Effector memory CD4-positive, alpha-beta T cell (primary cell): Measurements from ENCODE around the gene ETS1.

ENCODE experiments used
- DNase-seq, 3 donors: peaks; one replicate each; pipeline ENCODE4 v3.0.0-alpha.2; 2020
- H3K27ac ChIP-seq: 2 replicates; pipeline ENCODE4 v1.7.0; 2013; ENCODE audit warnings: mild to moderate bottlenecking, low read length, moderate library complexity; ENCODE audit not compliant: insufficient read depth, poor library complexity, severe bottlenecking
- H3K27me3 ChIP-seq: replicated peaks from 2 replicates; pipeline ENCODE4 v1.7.0; 2013; ENCODE audit warnings: mild to moderate bottlenecking, low read length; ENCODE audit not compliant: insufficient read depth, control insufficient read depth, poor library complexity, severe bottlenecking
- H3K36me3 ChIP-seq: 2 replicates; pipeline ENCODE4 v1.7.0; 2013; ENCODE audit warnings: mild to moderate bottlenecking, low read length, moderate library complexity; ENCODE audit not compliant: control insufficient read depth, insufficient read depth
- H3K4me1 ChIP-seq: 2 replicates; pipeline ENCODE4 v1.7.0; 2013; ENCODE audit warnings: low read length, mild to moderate bottlenecking; ENCODE audit not compliant: control insufficient read depth, insufficient read depth, poor library complexity, severe bottlenecking
- H3K4me3 ChIP-seq: 2 replicates; pipeline ENCODE4 v1.7.0; 2013; ENCODE audit warnings: low read length, low read depth, mild to moderate bottlenecking; ENCODE audit not compliant: insufficient read depth, poor library complexity, severe bottlenecking
- H3K9me3 ChIP-seq: 2 replicates; pipeline ENCODE4 v1.7.0; 2013; ENCODE audit warnings: mild to moderate bottlenecking, low read length, moderate library complexity; ENCODE audit not compliant: control insufficient read depth

The ETS1 gene

DNA sequence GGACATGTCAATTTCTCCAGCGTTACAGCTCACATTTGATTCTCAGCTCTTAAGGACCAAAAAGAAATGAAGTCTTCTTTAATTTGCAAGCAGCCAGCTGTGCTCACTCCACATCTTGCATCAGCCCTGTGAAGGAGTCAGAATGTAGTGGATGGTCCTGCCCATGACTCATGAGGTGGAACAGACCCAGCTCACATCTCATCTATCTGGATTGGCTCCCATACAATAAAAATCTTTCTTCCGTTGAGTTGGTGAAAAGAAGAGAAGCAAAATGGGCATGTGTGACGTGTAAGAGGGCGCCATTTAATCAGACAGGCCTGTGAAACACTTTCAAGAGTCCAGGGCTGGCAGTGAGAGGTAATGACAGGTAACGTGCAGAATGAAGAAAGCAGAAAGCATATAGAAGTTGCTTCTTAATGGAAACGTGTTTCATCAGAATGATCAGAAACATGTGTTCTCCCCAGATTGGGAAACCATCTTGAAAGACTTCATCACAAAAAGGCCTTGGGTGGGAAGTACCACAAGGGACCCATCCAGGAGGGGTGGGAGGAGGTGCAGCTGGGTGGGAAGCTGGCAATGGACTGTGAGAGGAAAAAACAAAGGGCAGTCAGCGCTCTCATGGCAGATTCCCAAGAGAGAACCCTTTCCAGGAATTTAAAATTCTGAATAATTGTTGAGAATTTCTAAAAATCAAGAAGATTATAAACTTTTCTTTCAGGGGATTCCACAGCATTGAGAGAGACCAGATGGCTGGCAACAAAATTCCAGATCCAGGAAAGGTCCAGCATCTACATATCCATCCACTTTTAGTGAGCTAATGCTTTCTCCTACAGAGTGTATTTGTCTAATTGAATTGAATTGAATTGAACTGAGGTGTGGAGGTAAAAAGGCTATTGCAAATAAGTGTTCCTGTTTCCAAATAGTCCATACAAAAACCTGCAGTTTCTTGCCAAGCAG is 57.0 kb downstream of the ETS1 start:
- Histone ChIP-seq H3K4me3 (no peak overlapping the region), H3K27me3 (no peaks in the 10 kb centered on the region), H3K9me3 (no peaks in the 10 kb centered on the region), H3K27ac (no peak overlapping the region), H3K4me1 (peaks cover 23% of the 10 kb centered on the region), H3K36me3 (no peaks in the 10 kb centered on the region)
- no peak for DNase-seq

DNA sequence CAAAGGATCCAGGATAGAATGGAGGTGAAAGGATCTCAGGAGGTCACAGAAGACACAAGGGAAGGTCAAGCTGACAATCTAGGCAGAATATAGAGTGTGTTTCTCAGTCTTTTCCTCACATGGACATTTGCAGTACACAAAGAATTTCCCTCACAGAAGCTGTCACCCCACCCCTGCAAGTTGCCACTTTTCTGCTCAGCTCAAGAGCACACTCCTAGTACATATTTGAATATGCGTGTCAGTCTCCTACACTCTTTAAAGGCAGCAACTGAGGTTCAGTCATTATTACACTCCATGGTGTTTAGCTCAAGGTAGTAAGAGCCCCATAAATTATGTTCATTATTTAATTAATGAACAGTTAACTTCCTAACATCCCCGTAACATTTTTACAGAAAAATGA is 59.1 kb downstream of the ETS1 start:
- Histone ChIP-seq H3K4me1 (peaks cover 42% of the 10 kb centered on the region), H3K9me3 (no peaks in the 10 kb centered on the region), H3K36me3 (no peaks in the 10 kb centered on the region), H3K27me3 (no peaks in the 10 kb centered on the region), H3K27ac (no peak overlapping the region), H3K4me3 (no peak overlapping the region)
- no peak for DNase-seq

DNA sequence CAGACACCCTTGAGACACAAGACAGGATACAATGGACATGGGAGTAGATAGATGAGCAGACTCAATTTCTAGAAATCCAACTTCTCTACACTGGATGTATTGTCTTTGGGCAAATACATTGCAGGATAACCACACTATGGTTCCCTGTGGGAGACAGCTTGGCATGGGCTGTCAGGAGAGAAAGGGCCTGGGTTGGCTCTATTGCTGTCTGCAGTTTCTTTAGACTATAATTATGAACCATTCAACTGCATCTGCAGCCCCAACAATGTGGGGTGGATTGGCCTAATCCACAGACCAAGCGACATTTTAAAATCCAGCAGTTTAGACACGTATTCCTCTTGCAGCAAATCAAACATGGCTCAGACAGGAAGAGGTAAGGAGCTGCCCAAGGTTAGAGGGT is 60.3 kb downstream of the ETS1 start:
- Histone ChIP-seq H3K4me3 (no peak overlapping the region), H3K27ac (peak overlapping the region; percentile 51), H3K9me3 (no peaks in the 10 kb centered on the region), H3K36me3 (no peaks in the 10 kb centered on the region), H3K27me3 (no peaks in the 10 kb centered on the region), H3K4me1 (peaks cover 47% of the 10 kb centered on the region)
- DNase-seq: no peak

DNA sequence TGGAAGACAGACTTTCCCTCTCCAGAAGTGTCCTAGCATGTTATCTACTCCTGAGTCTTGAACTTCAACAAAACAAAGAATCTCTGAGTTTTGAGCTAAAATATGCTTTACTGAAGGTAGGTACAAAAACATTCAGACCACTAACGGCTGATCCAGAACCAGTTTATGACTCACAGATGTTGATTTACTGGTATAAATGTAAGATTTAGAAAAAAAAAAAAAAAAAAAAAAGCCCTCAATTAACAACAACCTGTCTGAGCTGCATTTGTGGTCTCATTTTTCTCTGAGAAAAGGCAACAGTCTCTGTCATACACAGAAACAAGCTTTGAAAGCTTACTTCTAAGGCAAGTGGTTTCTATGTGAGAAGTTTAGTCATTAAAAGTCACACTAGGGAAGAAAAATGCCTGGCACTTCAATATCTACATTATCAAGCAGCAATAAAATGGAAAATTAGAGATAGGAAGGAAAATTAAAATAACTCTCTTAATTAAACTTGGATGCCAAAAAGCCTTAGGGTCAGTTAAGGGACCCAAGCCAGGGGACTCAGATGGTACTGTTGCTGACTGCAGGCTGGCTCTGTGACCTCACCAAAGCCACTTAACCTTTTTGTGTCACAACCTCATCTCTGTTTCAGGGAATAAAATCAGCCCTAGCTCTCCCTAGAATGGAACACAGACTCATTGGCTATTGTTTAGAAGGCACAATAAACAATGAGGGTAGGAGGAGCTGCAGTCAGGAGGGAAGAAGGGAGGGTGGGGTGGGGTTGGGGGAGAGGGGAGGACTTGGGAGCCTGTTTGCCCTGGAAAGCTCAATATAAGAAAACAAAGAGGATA is 61.7 kb downstream of the ETS1 start:
- H3K4me3 ChIP-seq: peak overlapping the region; percentile 0

DNA sequence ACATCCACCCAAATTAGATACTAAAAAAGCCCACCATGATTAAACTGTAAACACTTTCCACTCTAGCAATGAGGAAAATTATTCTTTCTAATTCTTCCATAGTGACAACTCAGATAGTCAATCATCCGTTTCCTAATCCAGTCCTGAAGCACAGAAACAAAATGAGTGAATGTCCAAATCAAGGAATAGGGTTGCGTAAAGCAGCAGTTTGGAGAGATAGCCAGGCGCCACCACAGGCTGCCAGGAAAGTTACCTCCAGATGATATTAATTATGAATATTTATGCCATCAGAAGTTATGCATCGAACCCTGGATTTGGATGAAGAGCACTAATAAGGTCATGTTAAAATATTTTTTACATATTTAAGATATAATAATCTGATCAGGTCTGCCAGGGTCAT is 63.2 kb downstream of the ETS1 start:
- DNase-seq: no peak
- Histone ChIP-seq H3K4me1 (peaks cover 47% of the 10 kb centered on the region), H3K4me3 (no peak overlapping the region), H3K27ac (peak overlapping the region; percentile 93), H3K36me3 (peaks cover 11% of the 10 kb centered on the region), H3K27me3 (no peaks in the 10 kb centered on the region), H3K9me3 (no peaks in the 10 kb centered on the region)

More for the DNA sequence above, 61.7 kb downstream of the ETS1 start:
- Histone ChIP-seq H3K36me3 (no peaks in the 10 kb centered on the region), H3K27ac (peak overlapping the region; percentile 93), H3K9me3 (no peaks in the 10 kb centered on the region), H3K27me3 (no peaks in the 10 kb centered on the region), H3K4me1 (peaks cover 47% of the 10 kb centered on the region)
- DNase-seq: no peak

DNA sequence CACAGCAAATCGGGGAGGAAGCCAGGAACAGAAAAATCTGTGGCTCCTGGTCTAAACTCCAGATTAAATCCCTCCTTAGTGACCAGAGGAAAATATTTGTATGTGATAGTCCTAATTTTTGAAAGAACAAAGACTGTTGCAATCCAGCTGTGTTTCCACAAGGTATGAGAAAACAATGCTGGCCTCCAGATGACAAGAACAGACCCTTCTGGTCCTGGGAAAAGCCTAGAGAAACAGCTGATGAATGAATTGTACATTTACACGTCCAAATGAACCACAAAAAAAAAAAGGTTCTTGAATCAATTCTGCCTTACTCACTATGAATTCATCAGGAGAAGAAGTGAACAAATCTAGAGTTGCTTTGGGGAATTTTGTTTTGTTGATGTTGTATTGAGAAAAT is 63.7 kb downstream of the ETS1 start:
- Histone ChIP-seq H3K4me3 (peak overlapping the region; percentile 90), H3K9me3 (no peaks in the 10 kb centered on the region), H3K27me3 (no peaks in the 10 kb centered on the region), H3K36me3 (peaks cover 16% of the 10 kb centered on the region), H3K27ac (peak overlapping the region; percentile 93), H3K4me1 (peaks cover 47% of the 10 kb centered on the region)
- DNase-seq: no peak

DNA sequence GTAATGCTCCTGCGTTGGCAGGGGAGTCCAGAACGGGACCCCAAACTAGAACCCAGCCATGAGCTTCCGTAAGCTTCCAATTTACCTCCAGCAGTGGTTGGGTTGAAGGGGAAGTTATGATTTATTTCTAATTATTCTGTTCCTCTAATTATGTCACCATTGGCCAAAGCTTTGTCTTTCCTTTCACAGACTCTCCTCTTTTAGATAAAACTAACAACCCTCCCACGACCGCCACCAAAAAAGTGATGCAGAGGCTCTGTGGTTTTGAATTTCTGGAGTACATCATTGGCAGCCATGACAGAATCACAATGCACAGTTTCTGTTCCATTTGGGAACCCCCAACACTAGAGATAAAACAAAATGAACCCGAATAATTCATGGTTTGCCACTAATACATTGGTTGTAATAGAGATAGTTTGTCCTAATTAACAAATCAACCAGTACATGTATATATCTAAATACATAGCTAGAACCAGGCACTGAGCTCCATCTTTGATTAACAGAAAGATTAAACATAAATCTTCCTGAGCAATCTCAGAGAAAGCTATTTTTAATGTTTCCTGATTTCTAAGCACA is 64.3 kb downstream of the ETS1 start:
- H3K36me3 ChIP-seq: peaks cover 22% of the 10 kb centered on the region
- peak in 2 of 3 donors; percentile 53 to 61 for DNase-seq
- peaks cover 47% of the 10 kb centered on the region for H3K4me1 ChIP-seq
- H3K27me3 ChIP-seq: no peaks in the 10 kb centered on the region
- peak overlapping the region; percentile 93 for H3K27ac ChIP-seq
- H3K9me3 ChIP-seq: no peaks in the 10 kb centered on the region
- H3K4me3 ChIP-seq: peak overlapping the region; percentile 90

DNA sequence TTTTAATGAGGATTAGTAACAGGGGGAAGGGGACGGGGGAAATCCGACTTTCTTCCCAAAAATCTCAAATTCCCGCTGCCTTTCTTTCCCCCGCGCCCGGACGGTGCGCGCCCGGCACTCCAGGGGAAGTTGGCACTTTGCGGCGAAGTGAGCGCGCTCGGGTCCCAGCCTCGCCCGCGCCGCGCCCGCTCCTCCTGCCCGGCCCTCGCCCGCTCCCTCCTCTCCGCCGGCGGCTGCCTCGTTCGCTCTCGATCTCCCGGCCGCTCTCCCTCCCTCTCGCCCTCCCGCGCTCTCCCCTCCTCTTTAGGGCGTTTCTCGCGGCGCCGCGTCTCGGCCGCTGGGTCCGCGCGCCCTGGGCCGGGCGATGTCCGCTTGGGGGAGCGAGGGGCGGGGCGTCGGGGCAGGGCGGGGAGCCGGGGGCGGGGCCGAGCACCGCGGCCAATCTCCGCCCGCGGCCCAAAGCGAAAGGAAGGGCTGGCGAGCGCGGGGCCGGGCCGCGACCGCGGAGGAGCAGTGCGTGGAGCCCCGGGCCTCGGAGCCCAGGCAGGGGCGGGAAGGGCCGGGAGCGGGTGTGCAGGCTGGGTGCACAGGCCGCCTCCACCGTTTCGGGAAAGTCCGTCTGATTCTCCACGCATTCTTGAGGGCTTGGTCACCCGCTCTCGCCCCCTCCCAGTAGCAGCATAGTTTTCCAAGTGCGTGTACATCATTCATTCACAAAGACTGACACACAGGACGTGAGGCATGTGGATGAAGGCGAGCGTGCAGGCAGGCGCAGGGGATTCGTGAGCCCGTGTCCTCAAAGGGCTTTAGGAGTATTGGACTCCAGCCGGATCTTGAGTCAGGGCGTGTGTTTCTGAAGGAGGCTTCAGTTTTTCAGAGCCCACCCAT is 65.1 kb downstream of the ETS1 start:
- no peaks in the 10 kb centered on the region for H3K27me3 ChIP-seq
- H3K4me3 ChIP-seq: peak overlapping the region; percentile 90
- peaks cover 40% of the 10 kb centered on the region for H3K4me1 ChIP-seq
- DNase-seq: peak; percentile 76 to 85 (median 83)
- H3K36me3 ChIP-seq: peaks cover 24% of the 10 kb centered on the region
- H3K27ac ChIP-seq: peak overlapping the region; percentile 93
- H3K9me3 ChIP-seq: no peaks in the 10 kb centered on the region

DNA sequence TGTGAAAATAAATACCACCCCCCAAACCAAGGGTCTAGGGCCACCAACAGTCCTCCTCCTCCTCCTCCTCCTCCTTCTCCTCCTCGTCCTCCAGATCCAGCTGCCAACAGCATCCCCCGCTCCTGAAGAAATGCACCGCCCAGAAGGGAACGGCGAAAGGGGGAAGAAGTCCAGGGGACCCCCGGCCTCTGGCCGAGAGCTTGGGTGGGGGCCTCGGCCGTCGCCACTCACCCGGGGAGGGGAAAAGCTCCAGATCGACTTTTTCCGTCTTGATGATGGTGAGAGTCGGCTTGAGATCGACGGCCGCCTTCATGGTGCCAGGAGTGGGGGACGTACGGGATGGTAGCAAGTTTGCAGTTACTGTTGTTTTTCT is 65.7 kb downstream of the ETS1 start:
- no peak for DNase-seq
- Histone ChIP-seq H3K27me3 (no peaks in the 10 kb centered on the region), H3K27ac (peak overlapping the region; percentile 93), H3K9me3 (no peaks in the 10 kb centered on the region), H3K36me3 (peaks cover 24% of the 10 kb centered on the region), H3K4me1 (peaks cover 36% of the 10 kb centered on the region), H3K4me3 (peak overlapping the region; percentile 90)
